Suprapubic skin (tissue), 3 donors: ENCODE data around the gene FOXA3.

Experiments used
- POLR2A ChIP-seq, 2 donors: fragments of 450-650 bp; IDR thresholded peaks; one replicate each; pipeline ENCODE4 v1.6.1; 2017; ENCODE audit warnings: antibody characterized with exemption in 2 of 2, mild to moderate bottlenecking in 2 of 2, moderate library complexity in 2 of 2
- TF ChIP-seq, protein P1 (sequence below), 2 donors: fragments of 200-600 bp in 1 of 2; fragments of 450-650 bp in 1 of 2; sonication (generic) in 1 of 2; IDR thresholded peaks; one replicate each; pipeline ENCODE4 v1.5.1; 2016 to 2019; ENCODE audit warnings: antibody characterized with exemption in 2 of 2, mild to moderate bottlenecking in 1 of 2, moderate library complexity in 1 of 2

GRCh38 chr19:45884682-45885555 is 20.8 kb downstream of the FOXA3 start:
- TF ChIP-seq, protein P1, sequence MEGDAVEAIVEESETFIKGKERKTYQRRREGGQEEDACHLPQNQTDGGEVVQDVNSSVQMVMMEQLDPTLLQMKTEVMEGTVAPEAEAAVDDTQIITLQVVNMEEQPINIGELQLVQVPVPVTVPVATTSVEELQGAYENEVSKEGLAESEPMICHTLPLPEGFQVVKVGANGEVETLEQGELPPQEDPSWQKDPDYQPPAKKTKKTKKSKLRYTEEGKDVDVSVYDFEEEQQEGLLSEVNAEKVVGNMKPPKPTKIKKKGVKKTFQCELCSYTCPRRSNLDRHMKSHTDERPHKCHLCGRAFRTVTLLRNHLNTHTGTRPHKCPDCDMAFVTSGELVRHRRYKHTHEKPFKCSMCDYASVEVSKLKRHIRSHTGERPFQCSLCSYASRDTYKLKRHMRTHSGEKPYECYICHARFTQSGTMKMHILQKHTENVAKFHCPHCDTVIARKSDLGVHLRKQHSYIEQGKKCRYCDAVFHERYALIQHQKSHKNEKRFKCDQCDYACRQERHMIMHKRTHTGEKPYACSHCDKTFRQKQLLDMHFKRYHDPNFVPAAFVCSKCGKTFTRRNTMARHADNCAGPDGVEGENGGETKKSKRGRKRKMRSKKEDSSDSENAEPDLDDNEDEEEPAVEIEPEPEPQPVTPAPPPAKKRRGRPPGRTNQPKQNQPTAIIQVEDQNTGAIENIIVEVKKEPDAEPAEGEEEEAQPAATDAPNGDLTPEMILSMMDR (IDR thresholded peaks at IDR 0.05), result no peak
- TF ChIP-seq POLR2A (IDR thresholded peaks at IDR 0.05), result no peak
